GM18867 (cell line): ENCODE data around the gene SLC24A3.

ENCODE experiments used
- ATAC-seq: cut with Tn5 transposase; IDR thresholded peaks from one replicate; pipeline ENCODE4 v1.9.1; 2021; ENCODE audit warnings: mild to moderate bottlenecking, moderate library complexity; ENCODE audit not compliant: unreplicated experiment

SLC24A3 gene

GRCh38 chr20:19380211-19380610 lies 167.8 kb downstream of the SLC24A3 start:
- ATAC-seq = no peak

GRCh38 chr20:19381947-19382346 lies 169.5 kb downstream of the SLC24A3 start:
- no peak for ATAC-seq

DNA sequence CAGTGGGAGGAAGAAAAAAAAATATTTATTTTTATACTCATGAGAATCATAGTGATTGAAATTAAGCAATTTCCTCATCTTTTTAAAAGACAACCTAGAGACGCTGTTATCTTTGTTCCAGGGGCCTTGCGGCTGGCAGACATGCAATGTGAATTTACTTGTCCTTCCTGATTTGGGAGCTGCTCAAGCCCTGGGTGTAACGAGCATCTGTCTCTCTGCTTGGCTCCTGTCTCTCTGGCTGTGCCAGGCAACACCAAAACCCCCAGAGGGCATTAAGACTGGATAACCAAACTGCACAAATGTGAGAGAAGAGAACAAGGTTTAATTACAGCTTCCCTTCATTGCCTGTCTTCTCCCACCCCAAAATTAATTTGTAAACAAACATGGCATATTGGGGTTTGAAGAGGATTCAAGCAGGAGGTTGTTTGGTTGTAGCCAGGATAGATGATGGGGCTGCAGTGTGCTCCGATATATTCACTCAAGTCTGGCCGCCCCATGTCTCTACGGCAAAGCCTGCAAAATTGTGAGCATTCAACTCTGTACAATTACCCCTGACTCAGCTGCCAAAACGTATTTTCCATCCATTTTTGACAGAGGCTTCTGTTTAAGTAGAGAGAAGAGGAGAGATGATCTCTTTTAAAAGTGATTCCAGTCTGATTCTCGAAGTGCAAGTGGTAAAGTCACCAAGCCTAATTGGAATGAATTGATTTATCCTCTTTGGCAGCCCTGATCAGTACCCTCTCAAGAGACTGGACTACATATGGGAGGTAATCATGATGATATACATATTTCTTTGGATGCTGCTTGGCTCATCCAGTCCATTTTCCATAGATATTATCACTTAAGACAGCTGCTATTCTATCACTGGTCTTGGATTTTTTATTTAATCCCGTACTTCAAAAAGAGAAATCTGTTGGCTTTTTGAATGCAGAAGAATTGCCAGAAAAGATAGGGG lies 170.2 kb downstream of the SLC24A3 start:
- ATAC-seq = no peak

GRCh38 chr20:19384940-19385339 lies 172.5 kb downstream of the SLC24A3 start:
- ATAC-seq = no peak

- no peak for ATAC-seq
Measured at GRCh38 chr20:19387251-19387650, 174.8 kb downstream of the SLC24A3 start.

DNA sequence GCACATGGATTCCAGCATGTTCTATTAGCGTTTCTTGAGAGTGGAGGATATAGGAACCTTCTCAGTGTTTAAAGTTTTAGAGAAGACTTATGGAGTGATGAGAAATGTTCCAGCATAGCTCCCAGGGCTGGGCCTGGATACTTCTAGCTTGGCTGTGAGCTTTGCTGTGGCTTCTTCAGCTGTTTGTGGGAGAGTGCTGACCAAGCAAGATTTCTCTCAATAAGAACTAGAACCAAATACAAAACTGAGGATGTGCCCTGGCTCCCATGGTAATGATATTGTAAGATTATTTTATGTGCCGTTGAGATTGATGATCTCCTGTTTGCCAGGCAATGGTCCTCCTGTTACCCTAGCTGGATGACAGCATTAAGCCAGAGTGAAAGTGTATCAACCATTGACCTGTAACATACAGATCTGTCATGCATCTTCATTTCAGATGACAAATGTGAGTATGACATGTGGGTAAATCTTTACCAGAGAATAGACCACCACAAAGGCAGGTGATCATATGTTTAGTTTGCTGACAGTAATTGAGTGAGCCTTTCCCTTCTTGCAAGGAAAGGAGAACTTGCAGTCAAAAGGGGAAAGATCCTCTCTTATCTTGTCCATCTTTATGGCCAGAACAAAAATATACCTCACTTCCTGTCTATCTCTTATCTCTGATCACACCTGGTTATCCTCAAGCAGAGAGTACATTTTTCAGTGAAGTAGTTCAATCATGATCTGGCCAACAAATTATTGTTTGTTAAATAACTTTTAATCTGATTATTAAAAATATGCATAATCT lies 180.1 kb downstream of the SLC24A3 start:
- no peak for ATAC-seq

- ATAC-seq = no peak
Measured at GRCh38 chr20:19396460-19397081, 184.1 kb downstream of the SLC24A3 start.

DNA sequence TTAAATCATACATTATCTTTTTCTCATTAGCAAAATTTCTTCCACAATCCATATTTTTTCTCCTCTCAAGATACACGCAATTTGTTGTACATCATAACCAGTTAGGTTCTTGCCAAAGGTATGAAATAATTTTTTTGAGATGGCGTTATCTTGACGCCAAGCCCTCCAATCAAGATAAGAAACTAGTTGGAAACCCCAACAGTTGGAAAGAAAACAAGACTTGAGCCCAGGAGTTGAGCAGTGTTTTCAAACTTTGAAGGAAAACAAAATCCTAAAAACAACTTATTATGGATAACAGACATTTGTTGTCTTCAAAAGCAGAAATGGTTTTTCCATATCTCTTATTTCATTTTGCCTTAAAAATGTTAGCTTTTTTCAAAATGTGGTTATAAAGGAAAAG lies 184.8 kb downstream of the SLC24A3 start:
- no peak for ATAC-seq

GRCh38 chr20:19397666-19398065 lies 185.2 kb downstream of the SLC24A3 start:
- no peak for ATAC-seq

GRCh38 chr20:19401096-19401495 lies 188.7 kb downstream of the SLC24A3 start:
- no peak for ATAC-seq

- ATAC-seq = no peak
Measured at GRCh38 chr20:19403549-19403948, 191.1 kb downstream of the SLC24A3 start.

- no peak for ATAC-seq
Measured at GRCh38 chr20:19404826-19405225, 192.4 kb downstream of the SLC24A3 start.

DNA sequence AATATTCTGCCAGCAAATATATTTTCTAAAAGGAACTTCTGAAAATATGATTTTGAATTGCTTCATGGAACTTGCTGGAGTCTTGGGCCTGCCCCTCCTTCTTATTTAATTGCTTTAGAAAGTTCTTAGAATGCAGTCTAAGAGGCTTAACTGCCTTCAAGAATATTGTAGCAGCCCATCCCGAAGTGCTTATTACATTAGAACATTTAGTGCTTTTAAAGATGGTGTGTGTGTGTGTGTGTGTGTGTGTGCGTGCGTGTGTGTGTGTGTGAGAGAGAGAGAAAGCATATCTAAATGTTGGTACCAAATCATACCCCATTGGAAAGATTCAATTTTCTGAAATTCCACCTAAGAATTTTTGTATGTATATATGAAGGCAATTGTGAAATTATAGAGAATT lies 193.5 kb downstream of the SLC24A3 start:
- no peak for ATAC-seq

- ATAC-seq = no peak
Measured at GRCh38 chr20:19406381-19406780, 193.9 kb downstream of the SLC24A3 start.

- ATAC-seq = no peak
Measured at GRCh38 chr20:19407196-19407595, 194.8 kb downstream of the SLC24A3 start.

DNA sequence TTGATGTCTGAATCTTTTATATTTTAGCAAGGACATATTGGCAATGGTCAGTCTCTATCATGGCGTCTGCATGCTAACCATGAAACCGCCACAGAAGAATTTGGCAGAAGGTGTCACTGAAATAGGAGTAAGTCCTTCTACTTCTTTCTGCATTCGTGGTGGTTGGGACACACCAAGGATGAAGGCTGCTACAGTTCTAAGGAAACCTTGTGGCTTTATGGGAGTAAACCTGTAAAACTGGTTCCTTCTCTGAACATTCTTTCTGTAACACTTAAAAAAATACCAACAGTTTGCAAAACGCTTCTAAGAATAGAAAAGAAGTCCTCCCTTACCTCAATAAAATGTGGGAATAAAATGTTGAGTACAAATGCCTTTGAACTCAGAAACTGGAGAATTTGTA lies 195.3 kb downstream of the SLC24A3 start:
- no peak for ATAC-seq

- no peak for ATAC-seq
Measured at GRCh38 chr20:19408971-19409370, 196.5 kb downstream of the SLC24A3 start.

DNA sequence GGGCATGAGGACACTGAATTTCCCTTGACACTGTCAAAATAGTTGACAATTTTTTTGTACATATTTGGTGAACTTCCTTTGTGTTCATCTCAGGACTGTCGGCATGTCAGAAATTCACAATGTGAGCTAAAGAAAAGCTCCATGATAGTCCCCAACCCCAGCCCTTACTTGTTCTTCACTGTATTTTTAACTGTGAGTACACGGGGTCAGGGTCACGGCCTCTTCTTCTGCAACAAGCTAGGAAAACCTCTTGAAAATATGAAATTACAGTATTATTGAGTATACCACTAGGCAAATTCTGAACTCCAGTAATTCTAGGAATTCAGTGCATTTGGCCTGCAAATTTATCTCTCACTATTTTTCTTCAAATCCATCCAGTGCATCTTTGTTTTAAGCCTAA lies 199.4 kb downstream of the SLC24A3 start:
- no peak for ATAC-seq

DNA sequence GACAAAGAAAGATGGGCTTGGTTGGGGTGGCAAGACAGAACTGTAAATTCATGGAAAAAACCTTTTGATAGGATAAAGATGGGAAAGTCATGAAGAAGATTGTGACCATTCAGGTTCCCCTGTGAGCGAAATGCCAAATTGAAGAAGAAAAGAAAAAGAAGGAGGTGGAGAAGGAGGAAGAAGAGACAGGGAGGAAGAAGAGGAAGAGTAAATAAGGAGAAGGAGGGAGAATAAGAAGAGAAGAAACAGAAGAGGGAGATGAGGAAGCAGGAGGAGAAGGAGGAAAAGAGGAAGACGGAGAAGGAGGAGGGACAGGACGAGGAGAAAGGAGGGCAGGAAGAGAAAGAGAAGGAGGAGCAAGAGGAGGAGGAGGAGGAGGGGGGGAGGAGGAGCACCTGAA lies 199.8 kb downstream of the SLC24A3 start:
- ATAC-seq = no peak

GRCh38 chr20:19414600-19414999 lies 202.2 kb downstream of the SLC24A3 start:
- ATAC-seq = no peak

DNA sequence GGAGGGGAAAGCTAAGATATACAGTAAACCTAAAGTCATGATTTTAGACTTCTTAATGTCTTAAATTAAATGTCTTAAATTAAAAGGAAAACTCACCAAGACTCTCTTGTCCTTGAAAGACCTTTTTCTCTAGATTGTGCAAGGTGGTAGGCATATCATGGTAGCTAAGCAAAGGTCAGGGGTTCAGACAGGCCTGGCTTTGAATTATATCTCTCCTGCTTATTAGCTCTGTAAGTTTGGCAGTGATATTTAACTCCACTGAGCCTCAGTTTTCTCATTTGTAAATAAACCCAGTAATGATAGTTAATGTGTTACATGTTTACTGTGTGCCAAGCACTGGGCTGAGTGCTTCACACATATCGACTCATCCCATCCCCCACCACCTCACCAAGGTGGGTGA lies 203.3 kb downstream of the SLC24A3 start:
- ATAC-seq = no peak
